M059J (cell line): ENCODE measurements around the gene RIT1. TPM values are rescaled to one million over a fixed set of nuclear protein-coding genes. Genes with fewer than 3 reads are reported as not detected.

ENCODE experiments used
- DNase-seq: peaks from one replicate; pipeline ENCODE4 v3.0.0-alpha.2; 2012; ENCODE audit warnings: low read depth
- total RNA-seq: library from RNA; depleted of rRNA; stranded (reverse); fragments of >200 nt; shearing (Covaris generic); gene quantifications from 2 replicates; pipeline ENCODE4 v1.2.3, GENCODE V29; 2014; rRNA removed

The RIT1 gene, protein sequence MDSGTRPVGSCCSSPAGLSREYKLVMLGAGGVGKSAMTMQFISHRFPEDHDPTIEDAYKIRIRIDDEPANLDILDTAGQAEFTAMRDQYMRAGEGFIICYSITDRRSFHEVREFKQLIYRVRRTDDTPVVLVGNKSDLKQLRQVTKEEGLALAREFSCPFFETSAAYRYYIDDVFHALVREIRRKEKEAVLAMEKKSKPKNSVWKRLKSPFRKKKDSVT
- total RNA-seq = 53.9 and 64.3 TPM in 2 replicates

- DNase-seq = peak; percentile 83
Observed at GRCh38 chr1:155911156-155912055, at the start of gene RIT1. Gene RIT1, minus strand, starts transcription at chr1:155911349. Its CDS starts 588 bp downstream, at chr1:155910761.

DNA sequence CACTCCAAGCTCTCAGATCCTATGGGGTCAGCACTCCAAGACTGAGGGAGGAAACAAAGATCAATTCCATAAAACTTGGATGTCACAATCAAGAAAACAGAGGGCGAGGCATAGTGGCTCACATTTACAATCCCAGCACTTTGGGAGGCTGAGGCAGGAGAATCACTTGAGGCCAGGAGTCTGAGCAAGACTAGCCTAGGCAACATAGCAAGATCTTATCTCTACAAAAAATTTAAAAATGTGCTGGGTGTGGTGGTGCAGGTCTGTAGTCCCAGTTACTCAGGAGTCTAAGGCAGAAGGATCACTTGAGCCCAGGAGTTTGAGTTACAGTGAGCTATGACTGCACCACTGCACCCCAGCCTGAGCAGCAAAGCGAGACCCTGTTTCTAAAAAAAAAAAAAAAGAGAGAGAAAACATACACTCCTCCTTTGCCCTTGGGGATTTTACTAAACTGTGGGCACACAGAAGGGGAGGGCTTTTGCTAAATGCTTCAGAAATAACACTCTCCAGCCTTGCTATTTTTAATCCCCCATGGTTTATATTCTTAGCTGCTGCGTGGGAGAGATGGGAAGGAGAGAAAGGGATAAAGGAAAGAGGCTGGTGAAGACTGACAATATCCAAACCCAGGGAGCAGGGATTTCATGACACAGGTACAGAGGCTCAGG, 49.1 kb upstream of the RIT1 start:
- DNase-seq = no peak

DNA sequence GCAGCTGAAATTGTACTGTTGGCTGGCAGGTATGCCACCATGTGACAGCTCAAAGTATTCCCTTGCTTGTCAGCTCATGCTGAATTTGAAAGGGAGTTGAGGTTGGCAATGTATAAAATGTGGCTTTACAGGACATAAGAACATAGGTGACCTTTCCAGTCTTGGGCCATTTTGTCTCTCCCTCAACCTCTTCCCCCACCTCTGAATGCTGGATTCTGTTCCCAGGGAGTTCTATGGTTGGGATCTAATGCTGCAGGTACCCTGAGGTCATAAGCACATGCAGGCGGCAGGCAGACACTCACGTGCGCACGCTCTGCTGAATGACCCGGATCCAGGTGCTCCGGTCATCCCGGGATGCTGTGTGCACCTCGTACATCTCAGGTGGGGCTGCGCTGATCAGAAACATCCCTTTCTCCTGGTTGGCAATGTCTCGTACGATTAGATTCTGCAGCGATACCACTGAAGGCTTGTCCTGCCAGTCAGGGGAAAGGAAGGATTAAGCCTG, 46.3 kb upstream of the RIT1 start:
- no peak for DNase-seq

DNA sequence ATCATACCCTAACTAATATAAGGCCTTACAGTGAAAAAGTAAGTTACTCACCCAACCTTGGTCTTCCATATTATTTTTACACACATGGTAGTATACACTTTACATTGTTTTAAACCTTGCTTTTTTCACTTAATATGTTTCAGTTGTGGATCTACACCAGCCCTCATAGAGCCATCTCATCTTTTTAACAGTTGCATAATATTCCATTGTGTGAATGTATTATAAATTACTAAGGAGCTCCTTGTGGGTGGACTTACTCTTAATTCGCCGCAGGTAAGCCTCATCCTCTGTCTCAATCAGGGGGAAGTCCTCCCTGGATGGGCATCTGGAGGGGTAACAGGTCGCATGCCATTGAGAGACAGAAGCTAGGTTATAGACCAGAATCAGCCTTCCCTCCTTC, 43.5 kb upstream of the RIT1 start:
- DNase-seq = no peak

GRCh38 chr1:155952505-155952890, 41.3 kb upstream of the RIT1 start:
- DNase-seq = no peak

- DNase-seq = no peak
Observed at GRCh38 chr1:155951753-155952504, 40.8 kb upstream of the RIT1 start.

DNA sequence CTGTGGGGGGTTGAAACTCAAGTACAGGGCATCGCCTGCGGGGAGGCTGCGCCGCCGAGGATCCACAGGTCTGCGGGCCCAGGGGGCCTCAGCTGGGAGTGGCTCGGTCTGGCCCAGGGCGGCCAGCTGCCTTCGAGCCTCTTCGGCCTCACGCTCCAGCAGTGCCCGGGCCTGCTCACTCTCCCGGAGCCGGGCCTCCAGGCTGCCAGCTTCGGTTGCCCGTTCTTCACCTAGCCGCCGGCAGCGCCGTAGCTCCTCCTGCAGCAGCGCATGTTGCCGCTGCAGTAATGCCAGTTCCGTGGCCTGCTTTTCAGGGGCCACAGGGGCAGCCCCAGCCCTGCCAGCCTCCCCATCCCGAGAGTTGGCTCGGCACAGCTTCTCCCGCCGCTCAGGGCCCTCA, 39.7 kb upstream of the RIT1 start:
- no peak for DNase-seq

DNA sequence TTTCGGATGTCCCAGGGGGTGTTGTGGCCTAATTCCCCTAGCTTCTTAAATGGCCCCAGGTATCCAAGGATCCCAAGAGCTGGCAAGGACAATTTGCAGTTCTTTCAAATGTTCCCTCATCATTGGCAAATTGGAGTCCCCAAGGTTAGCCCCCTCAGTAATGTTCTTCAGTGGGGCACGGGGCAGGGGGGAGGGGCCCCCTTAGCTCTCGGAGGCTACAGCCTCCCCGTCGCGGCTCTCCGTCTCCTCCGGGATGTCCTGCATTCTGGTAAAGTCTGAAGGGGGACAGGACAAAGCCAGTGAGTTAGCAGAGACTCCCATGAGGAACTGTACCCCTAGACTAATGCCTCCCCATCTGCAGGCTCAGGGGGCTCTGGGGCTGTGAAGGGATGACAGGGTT, 36.6 kb upstream of the RIT1 start:
- DNase-seq = no peak

DNA sequence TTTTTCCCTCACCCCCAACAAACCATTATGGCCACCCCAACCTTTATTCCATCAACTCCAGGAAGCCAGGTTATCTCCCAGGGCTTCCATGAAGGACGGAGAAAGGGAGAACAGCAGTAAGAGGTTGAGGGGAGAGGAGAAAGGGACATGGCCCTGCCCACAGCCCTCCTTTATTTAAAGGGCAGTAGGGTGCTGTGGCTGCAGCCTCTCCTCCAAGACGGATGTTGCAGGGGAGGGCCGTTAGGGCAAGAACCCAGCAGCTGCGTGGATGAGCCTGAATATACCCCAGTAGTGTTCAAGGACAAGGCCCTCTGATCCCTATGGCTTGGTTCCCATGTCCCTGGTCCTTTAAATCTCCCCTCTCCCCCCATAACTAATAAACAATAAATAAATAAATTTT, 36.1 kb upstream of the RIT1 start:
- no peak for DNase-seq

GRCh38 chr1:155946633-155947219, 35.6 kb upstream of the RIT1 start:
- DNase-seq = no peak

GRCh38 chr1:155944444-155944799, 33.3 kb upstream of the RIT1 start:
- no peak for DNase-seq

GRCh38 chr1:155942578-155943141, 31.5 kb upstream of the RIT1 start:
- peak; percentile 42 for DNase-seq

DNA sequence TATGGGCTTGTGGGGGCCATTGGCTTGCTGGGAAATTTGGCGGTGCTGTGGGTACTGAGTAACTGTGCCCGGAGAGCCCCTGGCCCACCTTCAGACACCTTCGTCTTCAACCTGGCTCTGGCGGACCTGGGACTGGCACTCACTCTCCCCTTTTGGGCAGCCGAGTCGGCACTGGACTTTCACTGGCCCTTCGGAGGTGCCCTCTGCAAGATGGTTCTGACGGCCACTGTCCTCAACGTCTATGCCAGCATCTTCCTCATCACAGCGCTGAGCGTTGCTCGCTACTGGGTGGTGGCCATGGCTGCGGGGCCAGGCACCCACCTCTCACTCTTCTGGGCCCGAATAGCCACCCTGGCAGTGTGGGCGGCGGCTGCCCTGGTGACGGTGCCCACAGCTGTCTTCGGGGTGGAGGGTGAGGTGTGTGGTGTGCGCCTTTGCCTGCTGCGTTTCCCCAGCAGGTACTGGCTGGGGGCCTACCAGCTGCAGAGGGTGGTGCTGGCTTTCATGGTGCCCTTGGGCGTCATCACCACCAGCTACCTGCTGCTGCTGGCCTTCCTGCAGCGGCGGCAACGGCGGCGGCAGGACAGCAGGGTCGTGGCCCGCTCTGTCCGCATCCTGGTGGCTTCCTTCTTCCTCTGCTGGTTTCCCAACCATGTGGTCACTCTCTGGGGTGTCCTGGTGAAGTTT, 30.8 kb upstream of the RIT1 start:
- DNase-seq = no peak

DNA sequence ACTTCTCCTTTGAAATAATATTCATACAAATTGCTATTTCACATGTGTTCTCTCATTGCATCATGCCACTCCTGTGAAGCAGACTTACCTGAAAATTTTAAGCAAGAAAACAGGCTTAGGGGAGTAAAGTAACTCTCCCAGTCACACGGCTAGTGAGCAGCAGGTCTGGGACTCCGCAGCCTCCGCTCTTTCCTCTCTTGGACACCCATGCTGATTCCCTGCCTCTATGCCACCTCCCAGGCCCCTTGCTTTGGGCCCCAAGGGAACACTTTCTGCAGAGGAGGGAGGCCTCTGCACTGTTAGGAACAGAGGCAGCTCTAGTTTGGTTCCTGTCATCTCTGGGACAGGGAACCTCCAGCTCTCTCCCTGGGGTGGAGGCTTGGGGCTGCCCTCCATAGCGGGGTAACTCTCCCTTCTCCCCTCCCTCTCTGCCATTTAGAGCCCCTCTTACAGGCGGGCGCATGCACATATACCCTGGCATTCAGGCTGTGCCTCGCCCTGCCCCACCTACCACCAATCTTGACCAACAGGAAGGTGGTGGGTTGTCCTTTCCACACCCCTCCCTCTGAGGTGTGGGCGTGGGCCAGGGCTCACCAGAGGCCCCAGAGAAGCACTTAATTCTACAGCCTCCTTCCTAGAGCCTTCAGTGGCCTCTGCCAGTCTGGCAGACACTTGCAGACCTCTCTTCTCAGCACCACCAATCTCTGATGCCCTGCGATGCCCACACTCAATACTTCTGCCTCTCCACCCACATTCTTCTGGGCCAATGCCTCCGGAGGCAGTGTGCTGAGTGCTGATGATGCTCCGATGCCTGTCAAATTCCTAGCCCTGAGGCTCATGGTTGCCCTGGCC, 30.1 kb upstream of the RIT1 start, which contains the start of gene RXFP4:
Gene RXFP4, plus strand, starts transcription at position 646 of the 852 bp plus-strand sequence. Its CDS starts 72 bp downstream, at position 718.
- DNase-seq = peak; percentile 16

DNA sequence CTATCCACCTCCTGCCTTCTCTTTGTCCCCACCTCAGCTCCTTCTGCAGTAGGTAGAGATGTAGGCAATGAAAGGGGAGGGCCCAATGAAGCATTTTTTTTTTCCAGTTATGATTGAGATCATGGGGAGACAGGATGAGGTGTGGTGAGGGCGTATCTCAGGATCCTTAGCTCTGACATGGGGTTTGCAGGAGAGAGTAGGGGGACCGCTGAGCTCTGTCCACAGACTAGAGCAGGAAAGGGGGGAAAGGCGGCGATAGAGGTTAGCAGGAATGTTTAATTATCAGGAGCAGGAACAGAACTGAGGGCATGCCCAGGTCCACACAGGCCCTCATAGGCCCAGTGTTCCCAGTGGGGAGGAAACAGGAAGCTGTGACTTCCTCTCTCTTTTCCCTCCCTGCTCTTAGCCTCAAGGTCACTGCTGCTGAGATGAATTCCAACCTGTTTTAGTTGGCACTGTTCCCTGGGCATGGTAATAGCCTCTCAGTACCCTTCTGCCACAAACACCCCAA, 29.4 kb upstream of the RIT1 start:
- peak; percentile 82 for DNase-seq

GRCh38 chr1:155938220-155938627, 27.1 kb upstream of the RIT1 start:
- peak; percentile 80 for DNase-seq

- DNase-seq = no peak
Observed at GRCh38 chr1:155934936-155935590, 23.9 kb upstream of the RIT1 start.

- DNase-seq = peak; percentile 99
Observed at GRCh38 chr1:155934097-155934935, 23.2 kb upstream of the RIT1 start, which contains the start of gene KHDC4. Gene KHDC4, minus strand, starts transcription at chr1:155934413. Its CDS starts 40 bp downstream, at chr1:155934373.
